ENCODE data around the gene PRDM5.
A peak's percentile ranks its signal among the peaks of the same experiment; 100 is the strongest.

The PRDM5 gene

DNA sequence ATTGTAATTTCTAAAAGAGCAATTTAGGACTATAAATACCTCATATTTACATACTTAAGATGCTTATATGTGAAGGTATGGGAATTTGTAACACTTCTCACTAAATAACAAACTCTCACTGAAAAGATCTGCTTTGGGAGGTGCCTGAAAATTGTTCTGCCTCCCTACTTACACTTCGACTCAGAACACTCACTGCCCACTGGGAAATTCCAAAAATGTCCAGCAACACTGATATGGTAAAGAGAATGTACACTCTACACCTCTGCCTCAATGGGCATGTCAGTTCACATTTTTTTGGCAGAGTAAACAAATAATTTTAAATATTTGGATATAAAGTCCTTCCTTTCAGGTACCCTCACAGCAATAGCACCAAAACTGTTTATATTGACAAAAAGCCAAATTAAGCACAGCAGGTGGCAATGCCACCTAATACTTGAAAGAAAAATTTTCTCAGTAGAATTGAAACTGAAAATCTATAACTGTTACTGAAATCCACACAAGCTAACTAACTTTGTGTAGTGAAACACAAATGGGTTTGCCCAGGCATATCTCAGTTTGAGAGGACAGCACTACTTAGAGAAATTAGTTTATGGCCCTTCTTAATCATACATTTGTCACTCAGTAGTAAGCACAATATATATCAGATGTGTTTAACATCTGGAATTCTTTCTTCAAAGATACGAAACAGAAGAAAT, 67.1 kb downstream of the PRDM5 start:
- no peak for DNase-seq (ENCODE audit: low read depth)

- DNase-seq (ENCODE audit: low read depth), result no peak
Observed at GRCh38 chr4:120853161-120853935, 69.2 kb downstream of the PRDM5 start.

- peak; percentile 61 for DNase-seq (ENCODE audit: low read depth)
Observed at GRCh38 chr4:120850018-120850599, 72.4 kb downstream of the PRDM5 start.

- DNase-seq (ENCODE audit: low read depth), result no peak
Observed at GRCh38 chr4:120847019-120847582, 75.4 kb downstream of the PRDM5 start.

DNA sequence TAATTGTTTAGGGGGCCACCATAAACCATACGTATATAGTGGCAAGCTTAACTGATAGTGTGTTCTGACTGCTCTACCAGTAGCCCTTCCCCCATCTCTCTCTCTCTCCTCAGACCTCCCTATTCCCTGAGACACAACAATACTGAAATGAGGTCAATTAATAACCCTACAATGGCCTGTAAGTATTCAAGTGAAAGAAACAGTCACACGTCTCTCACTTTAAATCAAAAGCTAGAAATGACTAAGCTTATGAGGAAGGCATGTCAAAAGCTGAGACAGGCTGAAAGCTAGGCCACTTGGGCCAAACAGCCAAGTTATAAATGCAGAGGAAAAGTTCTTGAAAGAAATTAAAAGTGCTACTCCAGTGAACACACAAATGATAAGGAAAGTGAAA, 78.0 kb downstream of the PRDM5 start:
- DNase-seq (ENCODE audit: low read depth), result no peak

DNA sequence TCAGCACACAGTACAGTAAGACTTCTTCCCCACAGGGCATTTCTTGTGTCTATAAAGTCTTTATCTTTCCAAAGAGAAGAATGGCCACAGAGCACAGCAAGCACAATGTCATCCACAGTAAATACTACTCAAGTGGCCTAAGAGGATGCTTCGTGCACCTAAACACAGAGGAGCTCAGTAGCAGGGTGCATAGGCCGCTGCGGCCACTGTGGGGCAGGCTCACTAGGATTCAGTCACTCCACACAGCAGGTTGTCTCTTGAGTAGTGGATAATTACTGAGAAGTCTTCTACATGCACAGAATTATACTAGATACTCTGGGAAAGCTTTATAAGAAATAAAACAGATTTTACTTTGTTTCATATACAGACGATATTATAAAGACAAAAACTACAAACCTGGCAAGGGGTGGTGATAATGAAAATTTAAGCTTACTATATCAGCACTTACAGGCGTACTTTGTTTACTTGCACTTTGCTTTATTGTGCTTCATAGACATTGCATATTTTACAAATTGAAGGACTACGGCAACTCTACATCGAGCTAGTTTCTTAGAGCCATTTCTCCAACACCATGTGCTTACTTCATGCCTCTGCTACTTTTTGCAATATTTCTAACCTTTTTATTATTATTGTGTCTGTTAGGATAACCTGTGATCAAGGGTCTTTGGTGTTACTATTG, 78.5 kb downstream of the PRDM5 start:
- DNase-seq (ENCODE audit: low read depth), result no peak

DNA sequence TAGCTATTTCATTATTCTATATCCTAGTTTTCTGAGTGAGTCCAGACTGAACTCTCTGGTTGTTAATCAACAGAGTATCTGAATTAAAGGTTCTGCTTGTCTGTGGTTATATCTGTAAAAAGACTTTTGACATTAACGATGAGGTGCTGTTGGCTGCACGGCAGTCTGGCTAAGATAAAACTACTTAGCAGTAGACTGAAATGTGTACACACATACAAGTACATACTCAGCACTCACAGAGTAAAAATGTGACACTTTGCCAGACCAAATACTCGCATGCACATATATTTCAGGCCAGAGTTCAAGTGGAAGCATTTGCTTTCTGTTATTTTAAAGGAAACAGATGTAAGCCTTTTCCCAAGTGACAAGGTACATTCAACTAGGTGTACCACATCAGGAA, 80.5 kb downstream of the PRDM5 start:
- no peak for DNase-seq (ENCODE audit: low read depth)

DNA sequence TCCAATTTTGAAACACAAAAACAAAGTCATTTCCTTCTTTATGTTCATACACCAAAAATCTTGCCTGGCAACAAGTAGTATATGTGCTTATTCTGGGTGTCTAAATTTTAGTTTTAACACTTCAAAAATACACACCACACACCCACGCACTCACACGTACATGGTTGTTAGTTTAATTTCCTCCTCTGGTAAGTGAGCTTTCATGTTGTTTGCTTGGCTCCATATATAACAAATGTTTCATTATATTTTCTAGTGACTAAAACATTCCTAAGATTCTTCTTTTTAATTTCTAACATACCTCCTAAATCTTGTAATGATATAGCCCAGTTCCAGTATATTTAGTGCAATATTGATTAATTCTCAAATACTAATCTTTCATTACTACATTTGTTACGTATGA, 80.9 kb downstream of the PRDM5 start:
- no peak for DNase-seq (ENCODE audit: low read depth)

GRCh38 chr4:120839974-120840751, 82.4 kb downstream of the PRDM5 start:
- DNase-seq (ENCODE audit: low read depth), result no peak

GRCh38 chr4:120839334-120839973, 83.1 kb downstream of the PRDM5 start:
- DNase-seq (ENCODE audit: low read depth), result no peak

DNA sequence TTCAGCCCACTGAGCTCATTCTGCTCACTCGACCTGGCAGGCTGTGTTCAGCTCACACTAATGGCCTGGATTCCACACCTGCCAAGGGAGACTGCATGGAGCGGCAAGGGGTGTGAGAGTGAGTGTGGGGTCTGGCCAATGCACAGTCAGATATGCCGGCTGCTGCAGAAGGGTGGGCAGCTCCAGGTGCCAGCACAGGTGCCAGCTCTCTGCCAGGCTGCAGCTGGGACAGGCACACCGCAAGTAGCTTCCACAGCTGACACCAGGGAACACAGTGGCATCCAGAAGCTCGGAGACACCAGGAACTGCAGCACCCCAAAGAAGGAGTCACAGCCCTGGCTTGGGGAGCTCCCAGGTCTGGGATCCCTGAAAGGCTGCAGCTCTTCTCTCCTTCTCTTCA, 83.7 kb downstream of the PRDM5 start:
- no peak for DNase-seq (ENCODE audit: low read depth)

- DNase-seq (ENCODE audit: low read depth), result no peak
Observed at GRCh38 chr4:120837656-120838055, 84.9 kb downstream of the PRDM5 start.

DNA sequence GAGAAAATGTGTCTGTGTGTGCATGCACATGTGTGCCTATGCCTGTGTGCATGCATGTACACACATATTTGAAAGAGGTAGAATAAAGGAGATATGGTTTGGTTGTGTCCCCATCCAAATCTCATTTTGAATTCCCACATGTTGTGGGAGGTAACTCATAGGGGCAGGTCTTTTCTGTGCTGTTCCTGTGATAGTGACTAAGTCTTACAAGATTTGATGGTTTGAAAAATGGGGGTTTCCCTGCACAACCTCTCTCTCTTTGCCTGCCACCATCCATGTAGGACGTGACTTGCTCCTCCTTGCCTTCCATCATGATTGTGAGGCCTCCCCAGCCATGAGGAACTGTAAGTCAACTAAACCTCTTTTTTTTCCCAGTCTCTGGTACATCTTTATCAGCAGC, 87.2 kb downstream of the PRDM5 start:
- DNase-seq (ENCODE audit: low read depth), result no peak

GRCh38 chr4:120830204-120830603, 92.3 kb downstream of the PRDM5 start:
- DNase-seq (ENCODE audit: low read depth), result no peak

GRCh38 chr4:120829113-120829831, 93.3 kb downstream of the PRDM5 start:
- no peak for DNase-seq (ENCODE audit: low read depth)

DNA sequence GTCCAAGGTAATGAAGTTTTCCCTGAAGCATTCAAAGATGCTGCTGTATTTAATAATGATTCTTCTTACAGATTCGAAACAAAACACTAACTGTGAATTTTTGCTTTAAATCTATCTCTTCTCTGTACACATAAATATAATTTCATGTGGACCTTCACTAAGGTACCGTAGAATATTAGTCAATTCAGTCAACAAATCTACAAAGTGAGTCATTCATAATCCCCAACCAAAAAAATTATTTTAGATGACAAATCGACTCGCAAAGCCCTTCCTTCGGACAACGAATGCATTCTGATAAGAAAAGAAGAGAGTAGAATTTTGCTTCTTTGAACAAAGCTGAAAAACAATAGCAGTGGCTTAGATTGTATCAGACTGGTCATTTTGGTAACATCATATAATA, 95.7 kb downstream of the PRDM5 start:
- DNase-seq (ENCODE audit: low read depth), result no peak

DNA sequence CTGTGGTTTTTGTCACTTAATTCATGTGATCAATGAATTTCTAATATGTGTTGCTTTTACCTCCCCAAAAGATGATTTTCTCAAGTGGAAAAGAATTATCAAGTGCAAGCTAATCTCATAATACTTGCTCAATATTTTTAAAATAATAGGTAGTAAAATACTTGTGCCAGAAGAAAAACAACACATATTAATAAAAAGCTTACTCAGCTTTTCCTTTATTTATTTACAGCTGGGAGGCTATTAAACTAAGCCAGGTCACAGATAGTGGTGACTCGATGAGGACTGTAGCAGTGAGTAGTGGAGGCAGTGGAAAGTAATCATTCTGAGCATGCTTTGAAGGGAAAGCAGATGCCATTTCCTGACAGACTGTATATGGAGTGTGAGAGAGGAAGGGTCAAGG, 96.1 kb downstream of the PRDM5 start:
- DNase-seq (ENCODE audit: low read depth), result no peak

GRCh38 chr4:120824946-120825345, 97.6 kb downstream of the PRDM5 start:
- DNase-seq (ENCODE audit: low read depth), result no peak

GRCh38 chr4:120821977-120822376, 100.5 kb downstream of the PRDM5 start:
- DNase-seq (ENCODE audit: low read depth), result no peak

- DNase-seq (ENCODE audit: low read depth), result no peak
Observed at GRCh38 chr4:120821029-120821428, 101.5 kb downstream of the PRDM5 start.

All from HS-5 (cell line).